ENCODE data around the gene NKX2-2.

GRCh38 chr20:21500599-21500998 lies 13.3 kb downstream of the NKX2-2 start:
- no peak for TF ChIP-seq NR2F2 (IDR thresholded peaks at IDR 0.05)
- no peak for TF ChIP-seq JUND (IDR thresholded peaks at IDR 0.05)
- TF ChIP-seq CTCF (IDR thresholded peaks at IDR 0.05; ENCODE audit: low read depth, low read length, missing input control) = no peak
- no peak for TF ChIP-seq ATF3 (IDR thresholded peaks at IDR 0.05)
- no peak for TF ChIP-seq GABPA (IDR thresholded peaks at IDR 0.05 in 1 of 2, conservative IDR thresholded peaks at IDR 0.05 in 1 of 2)
- no peak for TF ChIP-seq RAD21 (IDR thresholded peaks at IDR 0.05)
- no peak for TF ChIP-seq TAF1 (conservative IDR thresholded peaks at IDR 0.05)

Data from liver (tissue), 3 donors.